H1 (cell line): ENCODE measurements around the gene NXNL2. TPM values are rescaled to one million over a fixed set of nuclear protein-coding genes. Genes with fewer than 3 reads are reported as not detected.
A peak's percentile ranks its signal among the peaks of the same experiment; 100 is the strongest.

ENCODE experiments used
- CTCF ChIA-PET: fragments of 300-600 bp; sonication (Branson Sonifier 250); formaldehyde crosslinking; loops from one replicate; lab custom pipeline; 2021; ENCODE audit not compliant: partially characterized antibody; lab: Charles Lee
- POLR2A ChIA-PET: fragments of 300-600 bp; sonication (Branson Sonifier 250); formaldehyde crosslinking; loops from one replicate; lab custom pipeline; 2021; ENCODE audit warnings: inconsistent platforms; ENCODE audit not compliant: partially characterized antibody; lab: Charles Lee
- DNase-seq, 2 experiments: peaks; one replicate each; pipeline versions ENCODE4 v3.0.0 to v3.0.0-alpha.2; 2010 to 2022; ENCODE audit warnings: low spot score in 2 of 2, low read depth in 1 of 2, mixed read lengths in 1 of 2
- FAIRE-seq: peaks from 2 replicates; lab custom pipeline; 2011; peaks lifted over from hg19 to GRCh38; lab: Jason Lieb, UNC
- H2AFZ ChIP-seq: 2 replicates; pipeline ENCODE4 v1.8.1; 2012; ENCODE audit warnings: low read length, inconsistent platforms
- H2AK5ac ChIP-seq: 2 replicates; pipeline ENCODE4 v1.6.1; 2013; ENCODE audit warnings: low read depth, low read length
- H2BK120ac ChIP-seq: replicated peaks from 2 replicates; pipeline ENCODE3; 2013; ENCODE audit warnings: low read depth, low read length, inconsistent platforms
- H2BK12ac ChIP-seq: 2 replicates; pipeline ENCODE4 v1.6.1; 2013; ENCODE audit warnings: low read depth, low read length
- H2BK15ac ChIP-seq: 2 replicates; pipeline ENCODE4 v1.6.1; 2013; ENCODE audit warnings: low read length
- H2BK20ac ChIP-seq: 2 replicates; pipeline ENCODE4 v1.6.1; 2013; ENCODE audit warnings: low read length
- H2BK5ac ChIP-seq: 2 replicates; pipeline ENCODE4 v1.6.1; 2013; ENCODE audit warnings: low read depth, low read length
- H3K14ac ChIP-seq: 2 replicates; pipeline ENCODE4 v1.6.1; 2013; ENCODE audit warnings: inconsistent platforms; ENCODE audit not compliant: insufficient read length
- H3K18ac ChIP-seq: 2 replicates; pipeline ENCODE4 v1.6.1; 2013; ENCODE audit warnings: low read length; ENCODE audit errors: extremely low read depth
- H3K23ac ChIP-seq: 2 replicates; pipeline ENCODE4 v1.6.1; 2013; ENCODE audit warnings: inconsistent platforms; ENCODE audit not compliant: insufficient read length
- H3K23me2 ChIP-seq: 2 replicates; pipeline ENCODE4 v1.6.1; 2013; ENCODE audit warnings: low read depth, low read length
- H3K27ac ChIP-seq: 2 replicates; pipeline ENCODE4 v1.6.1; 2011; ENCODE audit warnings: low read depth, low read length, inconsistent platforms
- H3K27me3 ChIP-seq, 4 experiments: replicated peaks in 1 of 4; 1 replicate in 1 of 4; 2 replicates in 3 of 4; pipeline versions ENCODE4 v1.6.1 to v1.8.1; 2011 to 2013; ENCODE audit warnings: low read length in 3 of 4, mild to moderate bottlenecking in 3 of 4, inconsistent platforms in 2 of 4, mixed read lengths in 2 of 4, moderate library complexity in 1 of 4; ENCODE audit not compliant: control insufficient read depth in 3 of 4, insufficient read depth in 3 of 4; ENCODE audit errors: extremely low read depth in 1 of 4
- H3K36me3 ChIP-seq, 4 experiments: 2 replicates each; pipeline versions ENCODE4 v1.6.1 to v1.8.1; 2011 to 2013; ENCODE audit warnings: mild to moderate bottlenecking in 4 of 4, low read length in 3 of 4, moderate library complexity in 2 of 4, control low read depth in 1 of 4, inconsistent platforms in 1 of 4; ENCODE audit not compliant: insufficient read depth in 4 of 4, control insufficient read depth in 2 of 4
- H3K4ac ChIP-seq: replicated peaks from 2 replicates; pipeline ENCODE3; 2013; ENCODE audit warnings: low read length, low read depth, mixed read lengths, inconsistent platforms; ENCODE audit not compliant: insufficient read length
- H3K4me1 ChIP-seq, 4 experiments: replicated peaks in 1 of 4; 1 replicate in 1 of 4; 2 replicates in 3 of 4; pipeline versions ENCODE4 v1.6.1 to v1.8.1; 2011 to 2013; ENCODE audit warnings: low read length in 3 of 4, inconsistent platforms in 2 of 4, mixed read lengths in 1 of 4; ENCODE audit not compliant: insufficient read depth in 4 of 4, control insufficient read depth in 3 of 4
- H3K4me2 ChIP-seq, 2 experiments: 2 replicates each; pipeline versions ENCODE4 v1.6.1 to v1.8.1; 2011 to 2013; ENCODE audit warnings: low read depth in 2 of 2, low read length in 2 of 2, control low read depth in 1 of 2, inconsistent platforms in 1 of 2, mild to moderate bottlenecking in 1 of 2; ENCODE audit not compliant: insufficient read depth in 1 of 2
- H3K4me3 ChIP-seq, 4 experiments: fragments of 200-600, 300-600 bp in 1 of 4; sonication (generic), shearing (Covaris generic), sonication (Bioruptor Twin) in 1 of 4; 2 replicates each; pipeline versions ENCODE4 v1.5.1 to v1.8.1; 2011 to 2016; ENCODE audit warnings: low read length in 4 of 4, low read depth in 3 of 4, control low read depth in 2 of 4, inconsistent platforms in 2 of 4, mild to moderate bottlenecking in 2 of 4, mixed read lengths in 1 of 4, moderate library complexity in 1 of 4; ENCODE audit not compliant: insufficient read depth in 2 of 4; ENCODE audit errors: extremely low read depth in 1 of 4
- H3K56ac ChIP-seq: replicated peaks from 2 replicates; pipeline ENCODE3; 2013; ENCODE audit warnings: low read depth, mild to moderate bottlenecking, mixed read lengths, low read length, inconsistent platforms; ENCODE audit not compliant: insufficient read length
- H3K79me1 ChIP-seq: 2 replicates; pipeline ENCODE4 v1.6.1; 2013; ENCODE audit warnings: low read depth, low read length, control low read depth
- H3K79me2 ChIP-seq, 2 experiments: 2 replicates each; pipeline versions ENCODE4 v1.6.1 to v1.8.1; 2012 to 2013; ENCODE audit warnings: low read length in 2 of 2, mild to moderate bottlenecking in 2 of 2, inconsistent platforms in 1 of 2; ENCODE audit not compliant: insufficient read depth in 2 of 2, control insufficient read depth in 1 of 2
- H3K9ac ChIP-seq, 4 experiments: replicated peaks in 1 of 4; 1 replicate in 1 of 4; 2 replicates in 3 of 4; pipeline versions ENCODE4 v1.6.1 to v1.8.1; 2011 to 2013; ENCODE audit warnings: low read depth in 3 of 4, low read length in 3 of 4, control low read depth in 2 of 4, mild to moderate bottlenecking in 2 of 4, moderate library complexity in 2 of 4, inconsistent platforms in 1 of 4; ENCODE audit errors: extremely low read depth in 1 of 4
- H3K9me3 ChIP-seq, 2 experiments: 2 replicates each; pipeline versions ENCODE4 v1.6.1 to v1.8.1; 2012 to 2013; ENCODE audit warnings: mild to moderate bottlenecking in 2 of 2, moderate library complexity in 2 of 2, control low read depth in 1 of 2, inconsistent platforms in 1 of 2, low read depth in 1 of 2, low read length in 1 of 2, mixed read lengths in 1 of 2; ENCODE audit not compliant: insufficient read depth in 2 of 2
- H4K20me1 ChIP-seq, 2 experiments: replicated peaks in 1 of 2; 2 replicates each; pipeline versions ENCODE3 to v1.8.1; 2011 to 2013; ENCODE audit warnings: inconsistent platforms in 2 of 2, low read length in 2 of 2, mild to moderate bottlenecking in 1 of 2; ENCODE audit not compliant: insufficient read depth in 2 of 2, control insufficient read depth in 1 of 2
- H4K5ac ChIP-seq: 2 replicates; pipeline ENCODE4 v1.6.1; 2013; ENCODE audit warnings: low read length, low read depth, mixed read lengths, inconsistent platforms; ENCODE audit not compliant: insufficient read length
- H4K8ac ChIP-seq: 2 replicates; pipeline ENCODE4 v1.8.0; 2013; ENCODE audit warnings: mild to moderate bottlenecking, moderate library complexity, low read length, inconsistent platforms; ENCODE audit not compliant: insufficient read depth; ENCODE audit errors: extremely low read depth
- H4K91ac ChIP-seq: replicated peaks from 2 replicates; pipeline ENCODE3; 2013; ENCODE audit warnings: low read length, mixed read lengths, inconsistent platforms; ENCODE audit not compliant: insufficient read length
- BACH1 ChIP-seq: IDR thresholded peaks from 2 replicates; pipeline ENCODE4 v1.6.1; 2012; ENCODE audit warnings: low read length, improper control_type of control experiment
- BRCA1 ChIP-seq: IDR thresholded peaks from 2 replicates; pipeline ENCODE4 v1.6.1; 2012; ENCODE audit warnings: low read depth, low read length, improper control_type of control experiment
- CTCF ChIP-seq, 3 experiments: IDR thresholded peaks; 1 replicate in 2 of 3; 2 replicates in 1 of 3; pipeline versions ENCODE4 v1.5.1 to v1.6.1; 2011; ENCODE audit warnings: low read length in 3 of 3, mild to moderate bottlenecking in 3 of 3, inconsistent platforms in 2 of 3, low read depth in 1 of 3, moderate library complexity in 1 of 3; ENCODE audit not compliant: insufficient read depth in 1 of 3; ENCODE audit errors: control extremely low read depth in 1 of 3
- GTF2F1 ChIP-seq: IDR thresholded peaks from 2 replicates; pipeline ENCODE4 v1.6.1; 2012; ENCODE audit warnings: low read depth, low read length, improper control_type of control experiment, borderline replicate concordance
- HDAC2 ChIP-seq, 2 experiments: fragments of 300-600 bp in 1 of 2; sonication (generic) in 1 of 2; IDR thresholded peaks; 2 replicates each; pipeline ENCODE4 v1.6.1; 2011 to 2012; ENCODE audit warnings: low read depth in 2 of 2, low read length in 2 of 2, mild to moderate bottlenecking in 2 of 2, moderate library complexity in 2 of 2, borderline replicate concordance in 1 of 2, inconsistent platforms in 1 of 2
- NRF1 ChIP-seq: IDR thresholded peaks from 2 replicates; pipeline ENCODE4 v1.6.1; 2011; ENCODE audit warnings: mild to moderate bottlenecking, low read depth, low read length, improper control_type of control experiment
- POU5F1 ChIP-seq: IDR thresholded peaks from 2 replicates; pipeline ENCODE4 v1.6.1; 2011; ENCODE audit warnings: low read depth, mild to moderate bottlenecking, low read length, moderate library complexity
- RFX5 ChIP-seq: IDR thresholded peaks from 2 replicates; pipeline ENCODE4 v1.6.1; 2011; ENCODE audit warnings: low read depth, low read length, improper control_type of control experiment, borderline replicate concordance
- SP2 ChIP-seq: IDR thresholded peaks from 2 replicates; pipeline ENCODE4 v1.6.1; 2012; ENCODE audit warnings: mild to moderate bottlenecking, low read length, inconsistent platforms
- TAF7 ChIP-seq: optimal IDR thresholded peaks from 2 replicates; pipeline ENCODE3; 2011; ENCODE audit warnings: low read depth, mild to moderate bottlenecking, inconsistent platforms, low read length, moderate library complexity, borderline replicate concordance
- WGBS, 2 experiments: shearing (Covaris generic) in 1 of 2; methylation state at CpG; one replicate each; pipeline versions ENCODE4 v1.1.6 to v1.1.7; 2013 to 2015; ENCODE audit warnings: low lambda C conversion rate in 2 of 2, mixed read lengths in 2 of 2, inconsistent platforms in 1 of 2, low coverage in 1 of 2, missing lambda C conversion rate in 1 of 2; ENCODE audit not compliant: insufficient replicate concordance in 2 of 2, insufficient coverage in 1 of 2, insufficient read length in 1 of 2; ENCODE audit errors: extremely low coverage in 1 of 2, missing lambda C conversion rate in 1 of 2; 5-methylcytosine and 5-hydroxymethylcytosine counted together
- polyA plus RNA-seq, 7 experiments: library from polyadenylated mRNA; depleted of rRNA in 3 of 7; stranded (reverse) in 5 of 7; unstranded in 2 of 7; fragments of >200 nt in 5 of 7; fragments of 200-250 nt in 2 of 7; gene quantifications; 1 replicate in 5 of 7; 2 replicates in 1 of 7; 4 replicates in 1 of 7; pipeline versions ENCODE4 v1.2.1 to v1.2.3, GENCODE V29; 2011 to 2013; ENCODE audit warnings: missing spikeins in 2 of 7, mixed read lengths in 2 of 7
- total RNA-seq: library from RNA; stranded (reverse); fragmentation: NEBNext Ultra II Directional; extraction: Animal tissue kit (Norgen Biotek cat#: 25700); gene quantifications from 2 replicates; pipeline ENCODE4 v1.2.1, GENCODE V29; 2021
- TF ChIP-seq, protein P1 (sequence below): IDR thresholded peaks from 2 replicates; pipeline ENCODE4 v1.6.1; 2011; ENCODE audit warnings: low read depth, mild to moderate bottlenecking, low read length; ENCODE audit not compliant: insufficient read depth

NXNL2 gene
- total and polyA plus RNA-seq, 2 of the 8 experiments (the other 6 are each of a cell fraction or from before 2014, with no cell fraction given) = 1.9 to 2.6 TPM

- no peaks in the 10 kb centered on the region for H3K27me3 ChIP-seq
- H3K79me2 ChIP-seq = no peaks in the 10 kb centered on the region
- H3K9me3 ChIP-seq = no peaks in the 10 kb centered on the region
- no peak for FAIRE-seq
- H2BK12ac ChIP-seq = no peak overlapping the region
- ChIA-PET CTCF (interaction anchor here (0.8 to 1.7 kb wide), 3 partner anchors 9 to 617 kb away, joined by 3 to 7 read pairs (median 4); no protein-coding TSS in a partner anchor), POLR2A (no interaction called here)
- no peak overlapping the region for H3K4me3 ChIP-seq
- 0 out of 2 replicates have a peak overlapping the region, but pooled peaks have one; percentile 16 for H2AFZ ChIP-seq
- H3K14ac ChIP-seq = no peak overlapping the region
- H3K23ac ChIP-seq = no peak overlapping the region
- no peak overlapping the region for H2BK20ac ChIP-seq
- no peaks in the 10 kb centered on the region for H3K36me3 ChIP-seq
- H4K8ac ChIP-seq = no peak overlapping the region
- no peak overlapping the region for H4K5ac ChIP-seq
- 86% methylated on average over 3 of the region's 3 CpGs; no CpG with 5 or more reads in 1 of the 2 experiments for WGBS, 2 experiments
- no peak overlapping the region for H3K4me2 ChIP-seq
- H3K79me1 ChIP-seq = no peaks in the 10 kb centered on the region
- no peak for DNase-seq
- no peaks in the 10 kb centered on the region for H3K4me1 ChIP-seq
- no peak overlapping the region for H2AK5ac ChIP-seq
- H4K20me1 ChIP-seq = no peaks in the 10 kb centered on the region
- H3K23me2 ChIP-seq = no peaks in the 10 kb centered on the region
- no peak overlapping the region for H3K18ac ChIP-seq
- H4K91ac ChIP-seq = no peak overlapping the region
- no peak overlapping the region for H3K27ac ChIP-seq
- no peak overlapping the region for H2BK15ac ChIP-seq
- H3K9ac ChIP-seq = no peak overlapping the region
- H2BK120ac ChIP-seq = no peak overlapping the region
- no peak overlapping the region for H3K4ac ChIP-seq
- H2BK5ac ChIP-seq = no peak overlapping the region
- no peak overlapping the region for H3K56ac ChIP-seq
- no peak for TF ChIP-seq HDAC2 (IDR thresholded peaks at IDR 0.05; ENCODE audit: borderline replicate concordance in 1 of 2, low read depth in 2 of 2, low read length in 2 of 2)
- TF ChIP-seq NRF1 = no peak
- TF ChIP-seq SP2 = no peak
- TF ChIP-seq, protein P1, sequence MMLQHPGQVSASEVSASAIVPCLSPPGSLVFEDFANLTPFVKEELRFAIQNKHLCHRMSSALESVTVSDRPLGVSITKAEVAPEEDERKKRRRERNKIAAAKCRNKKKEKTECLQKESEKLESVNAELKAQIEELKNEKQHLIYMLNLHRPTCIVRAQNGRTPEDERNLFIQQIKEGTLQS = no peak
- TF ChIP-seq POU5F1 = no peak
- TF ChIP-seq RFX5 = no peak
- TF ChIP-seq TAF7 = no peak
- TF ChIP-seq GTF2F1 = no peak
- TF ChIP-seq BRCA1 = no peak
- no peak for TF ChIP-seq CTCF (IDR thresholded peaks at IDR 0.05; ENCODE audit: control extremely low read depth in 1 of 3, insufficient read depth in 1 of 3, low read depth in 1 of 3, low read length in 3 of 3)
- no peak for TF ChIP-seq BACH1
Observed at GRCh38 chr9:88567870-88568269, 32.9 kb downstream of the NXNL2 start.
